Left renal cortex interstitium (tissue), 4 donors: Measurements from ENCODE around the gene NAXD. TPM values are rescaled to one million over a fixed set of nuclear protein-coding genes. Genes with fewer than 3 reads are reported as not detected.
"Not testable (repeated sequence)": the region's sequence is repeated elsewhere in the genome, so short reads cannot be mapped to it uniquely, and the experiment has no call there.

ENCODE experiments used
- DNase-seq, 4 donors: peaks; one replicate each; pipeline ENCODE4 v3.0.0-alpha.2; 2013; ENCODE audit warnings: low read depth in 4 of 4, low spot score in 2 of 4, missing footprints in 1 of 4
- polyA plus RNA-seq, 4 donors: library from polyadenylated mRNA; unstranded; fragments of 120-200 nt; gene quantifications; one replicate each; pipeline ENCODE4 v1.2.1, GENCODE V29; 2013; ENCODE audit not compliant: insufficient read length in 4 of 4

The NAXD gene
- polyA plus RNA-seq, 4 donors, result 42.0 to 48.5 (median 46.2) TPM

DNA sequence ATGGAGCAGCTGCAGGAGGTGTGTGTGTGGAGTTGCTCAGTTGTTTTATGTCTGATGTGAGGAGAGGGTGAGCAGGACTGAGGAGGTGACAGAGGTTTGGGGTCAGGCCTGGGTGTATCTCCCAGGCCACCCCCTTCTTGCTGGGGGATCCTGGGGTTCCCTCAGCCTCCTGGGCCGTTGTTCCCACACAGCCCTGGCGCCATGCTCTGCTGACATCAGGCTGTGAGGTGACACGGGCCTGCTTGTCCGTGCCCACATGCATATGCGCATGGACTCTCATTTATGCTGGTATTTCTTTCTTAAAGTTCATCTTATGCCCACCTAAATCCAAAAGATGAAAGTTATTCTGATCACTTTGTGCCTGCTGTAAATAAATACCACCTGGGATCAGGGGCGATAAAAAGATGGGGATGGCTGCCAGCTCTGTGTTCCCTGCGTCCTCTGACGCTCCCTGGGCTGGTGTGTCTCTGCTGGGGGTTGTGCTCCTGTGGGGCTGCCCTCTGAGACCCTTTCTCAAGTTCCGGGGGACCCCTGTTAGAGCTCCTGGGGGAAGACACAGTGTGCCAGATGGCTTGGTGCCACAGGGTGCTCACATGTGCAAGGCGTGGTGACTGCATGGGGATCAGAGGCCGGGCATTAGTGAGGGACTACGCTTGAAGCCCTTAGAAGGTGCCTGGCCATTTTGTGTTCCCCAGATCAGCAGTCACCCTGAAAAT lies 12.6 kb downstream of the NAXD start:
- no peak for DNase-seq

DNA sequence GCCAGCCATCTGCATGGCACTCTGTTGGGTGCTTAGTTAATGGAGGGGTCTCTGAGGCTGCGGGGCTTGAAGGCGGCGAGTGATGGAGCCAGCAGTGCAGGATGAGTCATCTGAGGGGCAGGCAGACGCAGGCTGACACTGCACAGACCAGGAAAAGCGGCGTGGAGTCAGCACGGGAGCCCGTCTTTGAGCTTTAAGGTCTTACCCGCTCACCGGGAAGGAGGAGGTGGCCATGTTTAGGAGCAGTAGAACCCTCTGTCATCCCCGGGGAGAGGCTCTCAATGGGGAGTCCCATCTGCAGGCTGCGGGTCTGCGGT lies 13.1 kb downstream of the NAXD start:
- DNase-seq, result no peak

DNA sequence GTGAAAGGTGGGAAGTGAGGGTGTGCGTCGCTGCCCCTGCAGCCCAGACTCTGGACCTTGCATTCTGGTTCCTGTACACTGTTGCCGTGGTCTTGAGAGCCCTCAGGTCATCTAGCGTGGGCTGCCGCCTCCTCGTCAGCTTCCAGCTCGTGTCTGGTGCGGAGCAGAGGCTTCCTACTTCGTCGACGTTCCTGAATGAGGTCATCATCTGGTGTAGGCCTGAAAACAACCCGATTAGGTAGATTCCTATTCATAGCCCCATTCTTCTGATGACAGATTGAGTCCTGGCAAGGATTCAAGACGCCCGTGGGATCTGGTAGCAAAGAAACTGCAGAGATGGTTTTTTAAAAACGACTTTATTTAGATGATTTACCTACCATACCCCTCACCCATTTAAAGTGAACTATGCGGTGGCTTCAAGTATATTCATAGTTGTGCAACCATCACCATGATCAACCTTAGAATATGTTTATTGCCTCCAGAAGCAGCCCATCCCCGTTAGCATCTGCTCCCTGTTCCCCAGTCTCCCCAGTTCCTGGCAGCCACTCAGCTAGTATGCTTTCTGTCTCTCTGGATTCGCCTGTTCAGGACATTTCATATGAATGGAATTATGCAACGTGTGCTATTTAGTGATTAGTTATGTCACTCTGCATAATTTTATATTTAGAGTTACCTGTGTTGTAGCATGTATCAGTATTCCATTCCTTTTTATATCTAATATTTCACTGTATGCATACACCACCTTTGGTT lies 13.8 kb downstream of the NAXD start:
- DNase-seq, result no peak

DNA sequence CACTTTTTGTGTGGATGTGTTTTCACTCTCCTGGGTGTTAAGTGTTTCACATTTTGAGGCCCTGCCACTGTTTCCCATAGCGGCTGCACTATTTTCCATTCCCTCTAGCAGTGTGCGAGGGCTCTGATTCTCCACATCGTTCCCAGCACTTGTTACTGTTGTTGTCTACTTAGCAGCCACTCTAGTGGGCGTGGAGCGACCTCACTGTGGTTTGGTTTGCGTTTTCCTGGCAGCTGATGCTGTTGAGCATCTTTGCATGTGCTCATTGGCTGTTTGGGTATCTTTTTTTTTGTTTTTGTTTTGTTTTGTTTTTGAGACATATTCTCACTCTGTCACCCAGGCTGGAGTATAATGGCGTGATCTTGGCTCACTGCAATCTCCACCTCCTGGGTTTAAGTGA lies 14.4 kb downstream of the NAXD start:
- DNase-seq, result no peak

DNA sequence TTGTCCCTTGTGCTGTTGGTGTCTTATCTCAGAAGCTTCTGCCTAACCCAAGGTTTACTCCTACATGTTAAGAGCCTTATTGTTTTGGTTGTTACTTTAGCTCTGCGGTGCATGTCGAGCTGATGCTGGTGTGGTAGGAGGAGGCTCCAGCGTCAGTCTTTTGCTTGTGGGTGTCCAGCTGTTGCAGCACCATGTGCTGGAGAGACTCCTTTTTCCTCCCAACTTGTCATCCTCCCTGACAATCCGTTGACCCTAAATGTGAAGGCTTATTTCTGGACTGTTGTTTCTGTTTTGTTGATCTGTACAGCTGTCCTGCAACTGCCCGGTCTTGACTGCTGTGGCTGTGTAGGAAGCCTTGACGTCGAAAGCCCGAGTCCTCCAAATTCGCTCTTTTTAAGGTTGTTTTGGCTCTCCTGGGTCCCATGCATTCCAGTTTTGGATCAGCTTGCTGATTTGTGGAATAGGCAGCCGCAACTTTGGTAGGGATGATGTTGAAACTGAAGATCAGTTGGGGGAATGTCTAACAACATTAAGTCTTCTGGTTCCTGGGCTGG lies 15.3 kb downstream of the NAXD start:
- DNase-seq, result no peak

DNA sequence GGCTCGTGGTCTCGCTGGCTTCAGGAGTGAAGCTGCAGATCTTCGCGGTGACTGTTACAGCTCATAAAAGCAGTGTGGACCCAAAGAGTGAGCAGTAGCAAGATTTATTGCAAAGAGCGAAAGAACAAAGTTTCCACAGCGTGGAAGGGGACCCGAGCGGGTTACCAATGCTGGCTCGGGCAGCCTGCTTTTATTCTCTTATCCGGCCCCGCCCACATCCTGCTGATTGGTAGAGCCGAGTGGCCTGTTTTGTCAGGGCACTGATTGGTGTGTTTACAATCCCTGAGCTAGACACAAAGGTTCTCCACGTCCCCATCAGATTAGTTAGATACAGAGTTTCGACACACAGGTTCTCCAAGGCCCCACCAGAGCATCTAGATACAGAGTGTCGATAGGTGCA lies 16.9 kb downstream of the NAXD start:
- not testable (repeated sequence) for DNase-seq

DNA sequence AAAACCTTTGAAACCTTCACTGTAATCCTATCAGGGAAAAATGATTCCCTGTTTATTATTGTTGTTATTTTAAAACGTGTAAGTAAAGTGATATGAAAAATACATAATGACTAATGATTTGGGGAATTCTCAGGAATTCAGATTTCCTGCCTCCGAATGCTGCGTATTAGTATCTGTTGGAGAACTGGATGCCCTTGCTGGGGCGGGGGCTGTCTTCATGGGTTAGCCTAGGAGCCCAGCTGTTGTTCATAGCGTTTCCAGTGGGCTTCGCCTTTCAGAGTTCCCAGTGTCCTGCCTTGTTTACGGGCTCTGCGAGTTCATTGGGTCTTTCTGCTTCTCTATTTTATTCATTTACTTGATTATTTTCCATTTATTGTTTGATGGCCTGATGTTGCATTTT lies 18.4 kb downstream of the NAXD start:
- no peak for DNase-seq

DNA sequence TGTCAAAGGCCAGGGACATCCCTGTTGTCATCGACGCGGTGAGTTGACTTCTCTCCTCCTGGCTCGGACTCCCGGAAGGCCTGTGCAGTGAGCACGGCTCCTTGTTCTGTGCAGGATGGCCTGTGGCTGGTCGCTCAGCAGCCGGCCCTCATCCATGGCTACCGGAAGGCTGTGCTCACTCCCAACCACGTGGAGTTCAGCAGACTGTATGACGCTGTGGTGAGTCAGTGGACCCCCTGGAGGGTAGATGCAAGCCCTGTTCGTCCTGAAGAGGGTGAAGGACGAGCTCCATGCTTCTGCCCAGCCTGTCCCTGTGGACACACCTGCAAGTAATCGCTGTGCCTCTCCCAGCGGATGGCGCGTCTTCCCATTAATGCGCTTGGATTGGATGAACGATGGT lies 19.2 kb downstream of the NAXD start:
- no peak for DNase-seq

DNA sequence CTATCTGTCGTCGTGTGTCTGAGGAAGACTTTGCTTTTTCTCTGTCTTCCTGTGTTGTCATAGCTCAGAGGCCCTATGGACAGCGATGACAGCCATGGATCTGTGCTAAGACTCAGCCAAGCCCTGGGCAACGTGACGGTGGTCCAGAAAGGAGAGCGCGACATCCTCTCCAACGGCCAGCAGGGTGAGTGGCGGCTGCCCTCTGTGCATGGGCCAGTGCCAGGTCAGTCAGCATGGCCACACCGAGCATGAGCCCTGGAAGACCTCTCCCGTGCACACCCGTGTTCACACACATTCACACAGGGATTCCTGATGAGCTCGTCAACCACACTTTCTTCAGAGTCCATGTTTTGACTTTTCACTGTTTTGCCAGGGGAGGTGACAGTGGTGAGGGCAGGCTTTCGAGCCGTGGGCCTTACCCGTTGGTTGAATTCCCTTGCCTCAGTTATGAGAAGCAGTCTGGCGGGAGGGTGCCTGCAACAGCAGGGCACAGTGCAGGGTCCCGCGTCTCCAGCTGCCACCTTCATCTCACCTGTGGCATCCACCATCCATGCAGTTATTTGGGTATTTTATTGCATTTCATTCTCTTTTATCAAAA lies 20.2 kb downstream of the NAXD start:
- no peak for DNase-seq

DNA sequence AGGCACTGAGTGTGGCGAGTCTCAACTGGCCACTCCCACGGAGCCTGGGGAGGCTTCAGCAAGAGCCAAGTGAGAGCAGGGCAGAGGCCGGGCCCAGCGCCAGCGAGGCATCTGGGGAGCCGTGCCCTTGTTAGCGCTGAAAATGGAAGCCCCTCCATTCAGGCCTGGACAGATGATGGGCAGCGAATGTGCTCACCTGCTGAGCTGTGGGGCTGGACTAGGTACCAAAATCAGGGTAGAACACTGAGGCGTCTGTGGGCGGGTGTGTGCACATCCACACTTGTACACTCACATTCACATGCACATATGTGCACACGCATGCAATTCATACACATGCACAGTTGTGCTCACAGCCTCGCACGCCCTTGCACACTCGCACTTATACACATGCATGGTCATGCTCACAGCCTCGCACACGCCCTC lies 20.7 kb downstream of the NAXD start:
- no peak for DNase-seq

DNA sequence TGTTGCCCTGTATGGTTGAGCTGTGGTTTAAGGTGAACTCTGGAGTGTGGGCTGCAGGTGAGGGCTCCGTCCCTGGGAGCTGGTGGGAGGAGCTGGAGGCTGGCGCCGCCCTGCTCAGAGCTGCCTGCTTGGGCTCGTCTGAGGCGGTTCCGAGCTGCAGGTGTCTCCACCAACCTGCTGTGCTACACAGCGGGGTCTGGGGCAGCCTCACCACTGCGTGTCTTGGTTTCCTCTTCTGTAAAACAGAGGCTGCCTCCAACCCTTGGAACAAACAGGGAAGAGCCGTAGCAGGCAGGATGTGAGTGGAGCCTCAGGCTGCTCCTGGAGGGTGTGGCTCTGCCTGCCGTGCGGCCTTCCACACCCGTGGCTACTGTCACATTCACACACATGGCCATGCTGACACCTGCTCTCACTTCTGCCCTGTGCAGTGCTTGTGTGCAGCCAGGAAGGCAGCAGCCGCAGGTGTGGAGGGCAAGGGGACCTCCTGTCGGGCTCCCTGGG lies 21.4 kb downstream of the NAXD start:
- DNase-seq, result no peak

DNA sequence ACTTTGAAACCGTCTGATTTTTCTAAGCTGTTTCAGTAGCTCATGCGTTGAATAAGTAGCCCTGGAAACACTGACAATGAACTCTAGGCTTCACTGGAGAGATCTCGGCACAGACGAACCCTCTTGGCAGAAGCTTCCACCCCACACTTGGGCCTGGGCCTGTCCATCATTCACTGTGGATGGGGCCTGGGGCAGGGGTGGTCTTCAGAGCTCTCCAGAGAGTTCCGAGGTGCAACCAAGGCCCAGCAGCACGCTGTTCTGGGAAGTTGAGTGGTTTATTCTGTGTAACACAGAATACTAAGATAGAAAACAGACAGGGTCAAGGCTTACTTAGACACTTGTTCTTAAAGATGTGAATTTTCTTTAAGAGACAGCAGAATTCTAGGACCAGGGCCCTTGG lies 21.9 kb downstream of the NAXD start:
- DNase-seq, result no peak

DNA sequence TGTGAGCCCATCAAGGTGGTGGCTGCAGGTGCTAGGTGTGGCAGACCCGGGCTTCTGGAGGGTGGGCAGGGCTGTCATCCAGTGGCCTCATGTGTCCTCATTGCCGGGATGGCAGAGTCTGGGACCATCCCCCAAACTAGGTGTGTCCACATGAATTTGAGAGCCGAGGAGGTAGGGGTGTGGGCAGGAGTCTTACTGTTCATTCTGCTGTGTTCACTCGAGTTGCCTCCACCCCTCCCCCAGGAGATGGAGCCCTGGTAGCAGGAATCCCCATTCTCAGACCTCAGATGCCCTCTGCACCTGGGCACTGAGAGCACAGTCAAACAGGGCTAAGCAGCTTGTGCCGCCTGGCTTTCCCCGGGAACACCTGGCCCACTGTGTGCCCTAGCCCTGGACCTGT lies 22.4 kb downstream of the NAXD start:
- no peak for DNase-seq

DNA sequence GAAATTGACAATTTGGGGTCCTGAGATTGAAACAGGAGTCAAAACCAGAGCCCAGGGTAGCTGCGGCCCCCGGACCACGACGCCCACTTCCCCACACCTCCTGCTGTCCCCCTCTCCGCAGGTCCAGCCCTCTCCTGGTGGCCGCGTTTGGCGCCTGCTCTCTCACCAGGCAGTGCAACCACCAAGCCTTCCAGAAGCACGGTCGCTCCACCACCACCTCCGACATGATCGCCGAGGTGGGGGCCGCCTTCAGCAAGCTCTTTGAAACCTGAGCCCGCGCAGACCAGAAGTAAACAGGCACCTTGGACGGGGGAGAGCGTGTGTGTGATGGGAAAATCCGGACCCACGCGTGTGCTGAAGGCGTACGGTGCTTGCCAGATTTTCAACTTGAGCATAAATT lies 22.9 kb downstream of the NAXD start:
- no peak for DNase-seq

DNA sequence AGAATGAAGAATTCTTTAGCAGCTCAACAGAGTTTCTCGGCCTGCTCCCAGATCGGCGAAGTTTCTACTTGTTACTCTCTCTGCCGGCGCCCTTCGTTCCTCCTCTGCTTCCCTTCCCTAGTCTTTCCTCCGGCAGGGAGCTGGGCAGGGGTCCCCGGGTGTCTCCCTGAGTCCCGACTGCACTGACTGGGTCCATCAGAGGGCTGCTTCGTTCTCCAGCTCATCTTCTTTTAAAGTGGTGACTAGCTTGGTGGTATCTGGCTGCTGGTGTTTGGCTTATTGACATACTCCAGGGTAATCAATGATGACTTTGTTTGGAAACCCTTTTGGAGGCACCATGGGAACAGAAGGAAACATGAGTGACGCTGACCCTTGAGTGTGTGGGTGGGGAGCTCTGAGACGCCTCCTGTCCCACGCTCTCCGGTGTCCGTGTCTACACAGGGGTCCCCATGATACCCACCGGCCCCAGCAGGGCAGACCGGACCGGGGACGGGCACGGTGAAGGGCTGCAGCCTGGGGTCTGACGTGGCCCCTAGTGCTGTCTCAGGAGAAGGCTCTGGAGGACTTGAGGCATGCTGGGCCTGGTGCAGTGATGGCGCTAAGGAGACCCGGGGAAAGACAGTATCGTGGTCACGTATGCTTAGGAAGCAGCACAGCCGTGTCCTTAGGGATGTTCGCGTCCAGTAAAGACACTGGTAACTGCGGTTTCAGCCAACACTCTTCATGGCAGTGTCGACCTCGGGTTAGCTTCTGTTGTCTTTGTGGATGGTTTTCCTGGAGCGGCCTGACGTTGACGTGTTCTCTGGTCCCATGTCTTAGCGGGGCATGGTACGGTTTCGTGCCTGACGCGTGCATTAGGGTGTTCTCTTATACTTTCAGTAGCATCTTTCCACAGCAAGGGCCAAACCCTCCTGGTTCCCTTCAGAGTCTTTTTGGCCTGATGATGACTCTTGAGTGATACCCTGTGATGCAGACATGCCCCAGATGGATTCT lies 23.8 kb downstream of the NAXD start:
- no peak for DNase-seq

DNA sequence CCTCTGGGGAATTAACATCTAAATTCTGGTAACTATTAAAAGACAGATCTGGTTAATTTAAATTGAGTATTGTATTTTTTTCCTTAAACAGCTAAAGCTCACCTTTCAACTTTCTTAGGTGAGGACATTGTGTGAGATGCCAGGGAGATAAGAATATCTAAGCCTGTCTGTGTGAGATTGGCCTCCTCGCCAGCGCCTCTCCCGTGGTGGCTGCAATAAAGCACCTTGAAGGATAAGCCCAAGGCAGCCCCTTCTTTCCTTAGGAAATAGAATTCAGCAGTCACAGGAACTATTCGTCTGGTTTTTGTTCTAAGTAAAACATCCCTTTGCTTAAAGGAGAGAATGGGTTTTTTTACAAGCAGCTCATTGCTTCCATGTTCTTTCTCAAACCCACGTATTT lies 24.6 kb downstream of the NAXD start:
- no peak for DNase-seq

DNA sequence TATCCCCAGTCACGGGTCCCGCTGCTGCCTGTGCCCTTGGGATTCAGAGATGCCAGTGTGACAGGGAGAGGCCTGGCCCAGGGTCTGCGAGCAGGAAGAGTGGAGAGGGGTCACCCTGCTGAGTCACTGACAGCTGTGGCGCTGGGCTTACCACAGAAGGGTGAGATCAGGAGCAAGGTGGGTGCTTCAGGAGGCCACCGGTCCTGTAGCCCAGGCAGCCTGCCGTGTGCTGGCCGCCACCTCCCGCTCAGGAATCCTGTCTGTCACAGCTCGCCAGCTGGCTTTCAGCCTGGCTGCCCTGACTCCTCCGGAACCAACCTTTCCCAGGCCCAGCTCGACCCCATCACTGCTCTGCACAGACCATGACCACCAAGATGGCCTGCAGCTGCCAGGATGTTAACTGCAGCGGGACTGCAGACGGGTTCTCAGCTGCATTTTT lies 25.3 kb downstream of the NAXD start:
- DNase-seq, result no peak

DNA sequence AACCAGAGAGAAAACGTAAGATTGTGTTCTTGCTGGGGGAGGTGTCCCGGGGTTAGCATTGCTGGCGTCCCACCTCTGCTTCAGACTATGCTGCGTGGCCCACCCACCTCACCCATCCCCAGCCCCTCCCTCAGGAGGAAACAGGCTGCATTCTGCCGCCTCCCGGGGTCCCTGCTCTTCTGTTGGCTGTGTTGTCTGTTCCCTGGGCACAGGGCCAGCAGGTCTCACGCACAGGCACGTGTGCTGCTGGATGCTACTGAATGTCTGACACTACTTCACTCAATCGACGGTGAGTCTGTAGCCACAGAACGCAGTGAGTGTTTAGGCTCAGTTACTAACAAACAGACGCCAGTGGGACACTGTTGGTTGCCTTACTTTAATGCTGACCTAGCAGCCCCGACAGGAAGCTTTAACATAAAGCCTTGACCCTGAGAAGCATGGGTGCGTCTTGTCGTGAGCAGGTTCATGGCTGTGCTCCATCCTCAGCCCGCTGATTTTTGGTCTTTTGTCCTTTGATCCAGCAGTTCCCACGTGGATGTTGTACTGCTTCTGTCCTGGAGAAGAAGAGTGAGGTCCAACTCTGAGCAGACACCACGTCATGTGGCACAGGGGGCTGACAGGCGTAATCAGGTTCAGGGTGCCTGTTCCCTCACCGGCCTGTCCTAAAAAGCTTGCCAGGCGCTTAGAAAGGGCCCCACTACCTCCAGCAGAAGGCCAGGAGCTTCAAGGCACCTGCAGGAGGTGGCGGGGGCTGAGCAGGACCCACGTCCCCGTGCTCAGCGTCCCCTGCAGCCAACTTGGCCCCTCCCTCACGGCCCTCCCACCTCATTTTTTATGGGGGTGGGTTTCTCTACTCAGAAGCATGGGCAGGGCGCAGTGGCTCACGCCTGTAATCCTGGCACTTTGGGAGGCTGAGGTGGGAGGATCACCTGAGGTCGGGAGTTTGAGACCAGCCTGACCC lies 26.0 kb downstream of the NAXD start:
- DNase-seq, result no peak

DNA sequence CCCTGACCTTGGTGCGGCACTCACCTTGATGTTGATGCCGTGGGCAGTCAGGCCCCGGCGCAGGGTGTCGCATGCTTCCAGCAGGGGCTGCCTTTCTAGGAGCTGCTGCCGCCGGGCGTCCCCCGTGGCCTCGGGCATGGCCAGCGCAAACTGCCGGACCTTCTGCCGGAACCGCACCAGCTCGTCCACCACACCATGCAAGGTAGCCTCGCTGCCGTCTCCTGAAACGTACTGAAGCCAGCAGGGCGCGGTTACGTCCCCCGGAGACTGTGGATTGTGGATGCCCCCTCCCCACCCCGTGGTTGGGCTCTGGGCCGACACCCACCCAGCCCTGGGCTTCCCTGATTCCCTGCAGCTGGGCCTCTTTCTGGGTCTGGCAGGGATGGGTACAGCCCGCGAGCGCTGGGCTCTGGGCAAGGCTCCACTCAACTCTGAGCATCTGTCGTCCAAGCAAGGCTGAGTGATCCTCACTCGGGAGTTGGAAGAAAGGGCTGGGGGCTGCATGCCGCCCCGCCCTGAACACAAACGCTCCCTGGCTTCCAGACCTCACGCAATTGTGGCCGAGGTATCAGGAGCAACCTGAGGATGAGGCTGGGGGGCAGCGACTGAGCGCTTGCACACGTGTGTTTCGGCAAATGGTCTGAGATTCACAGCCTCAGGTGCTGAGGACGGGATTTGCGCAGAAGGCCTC lies 27.1 kb downstream of the NAXD start:
- DNase-seq, result no peak
